HepG2 (cell line): ENCODE measurements around the gene SMIM9. TPM values are rescaled to one million over a fixed set of nuclear protein-coding genes. Genes with fewer than 3 reads are reported as not detected.

Experiments
- ATAC-seq: fragments of 200-7000 bp; cut with Tn5 transposase; 3 replicates; pipeline ENCODE4 v1.9.1; 2020; ENCODE audit warnings: mild to moderate bottlenecking, moderate library complexity
- BruUV-seq: library from RNA; stranded (reverse); fragments of 400-500 nt; replicated peaks from 2 replicates; lab custom pipeline; 2021; lab: Mats Ljungman, UMichigan
- CTCF ChIA-PET: fragments of 300-600 bp; formaldehyde crosslinking; extraction: SDS; loops from one replicate; lab custom pipeline; 2021; ENCODE audit warnings: low total read pairs, inconsistent platforms, low intra/inter-chr PET ratio; lab: Yijun Ruan, JAX
- POLR2A ChIA-PET: fragments of 350-600 bp; sonication (Branson Sonifier 250); formaldehyde crosslinking; loops from one replicate; lab custom pipeline; 2020; ENCODE audit warnings: antibody characterized with exemption, inconsistent platforms; lab: Yijun Ruan, JAX
- DNase-seq: peaks from one replicate; pipeline ENCODE4 v3.0.0-alpha.2; 2015; ENCODE audit warnings: low spot score
- FAIRE-seq: peaks from 3 replicates; lab custom pipeline; 2011; peaks lifted over from hg19 to GRCh38; lab: Jason Lieb, UNC
- H2AFZ ChIP-seq: one replicate; pipeline ENCODE4 v1.6.1; 2011; ENCODE audit warnings: low read length, inconsistent platforms
- H3K27ac ChIP-seq: fragments of 300-600 bp; 3 replicates; pipeline ENCODE4 v1.8.0; 2011; ENCODE audit warnings: mixed run types, mild to moderate bottlenecking, mixed read lengths, low read length, inconsistent platforms; ENCODE audit not compliant: insufficient read depth; ENCODE audit errors: extremely low read length
- H3K27me3 ChIP-seq, 2 experiments: fragments of 200-600 bp in 1 of 2; 2 replicates in 1 of 2; 3 replicates in 1 of 2; pipeline versions ENCODE4 v1.6.0 to v1.8.0; 2011; ENCODE audit warnings: low read length in 2 of 2, mild to moderate bottlenecking in 2 of 2, moderate library complexity in 2 of 2, inconsistent platforms in 1 of 2; ENCODE audit not compliant: insufficient read depth in 2 of 2, control insufficient read depth in 1 of 2
- H3K36me3 ChIP-seq, 2 experiments: fragments of 200-600 bp in 1 of 2; replicated peaks in 1 of 2; 2 replicates in 1 of 2; 3 replicates in 1 of 2; pipeline versions ENCODE4 v1.5.1 to v1.8.0; 2011; ENCODE audit warnings: low read length in 2 of 2, inconsistent platforms in 1 of 2; ENCODE audit not compliant: insufficient read depth in 2 of 2, control insufficient read depth in 1 of 2
- H3K4me1 ChIP-seq: 2 replicates; pipeline ENCODE4 v1.5.1; 2012; ENCODE audit warnings: low read length, inconsistent platforms; ENCODE audit not compliant: insufficient read depth
- H3K4me2 ChIP-seq: 2 replicates; pipeline ENCODE4 v1.6.0; 2011; ENCODE audit warnings: low read depth, low read length, inconsistent platforms
- H3K4me3 ChIP-seq, 3 experiments: fragments of 200-600 bp in 1 of 3; sonication (generic), shearing (Covaris generic) in 1 of 3; replicated peaks in 1 of 3; 2 replicates each; pipeline ENCODE4 v1.5.1; 2011 to 2016; ENCODE audit warnings: low read length in 3 of 3, inconsistent platforms in 2 of 3, low read depth in 2 of 3, mild to moderate bottlenecking in 2 of 3, control low read depth in 1 of 3, mixed read lengths in 1 of 3; ENCODE audit not compliant: insufficient read depth in 1 of 3
- H3K79me2 ChIP-seq: one replicate; pipeline ENCODE4 v1.6.1; 2011; ENCODE audit warnings: low read length, inconsistent platforms; ENCODE audit not compliant: insufficient read depth
- H3K9ac ChIP-seq: 2 replicates; pipeline ENCODE4 v1.6.0; 2011; ENCODE audit warnings: mild to moderate bottlenecking, low read depth, low read length, inconsistent platforms; ENCODE audit not compliant: insufficient read depth
- H3K9me3 ChIP-seq: 2 replicates; pipeline ENCODE4 v1.5.1; 2012; ENCODE audit warnings: mild to moderate bottlenecking, low read length
- H4K20me1 ChIP-seq: 2 replicates; pipeline ENCODE4 v1.6.0; 2011; ENCODE audit warnings: inconsistent platforms, mild to moderate bottlenecking, low read length, moderate library complexity; ENCODE audit not compliant: insufficient read depth
- ARHGAP35 ChIP-seq: sonication (generic); formaldehyde crosslinking; IDR thresholded peaks from 2 replicates; pipeline ENCODE4 v1.9.0; 2022; ENCODE audit warnings: mild to moderate bottlenecking, inconsistent platforms, moderate library complexity, missing genetic modification reagents, borderline replicate concordance
- CHD2 ChIP-seq: IDR thresholded peaks from 2 replicates; pipeline ENCODE4 v1.6.1; 2011; ENCODE audit warnings: low read depth, low read length, improper control_type of control experiment
- MBD4 ChIP-seq: IDR thresholded peaks from 2 replicates; pipeline ENCODE4 v1.6.1; 2012; ENCODE audit warnings: low read length, inconsistent platforms, borderline replicate concordance
- NBN ChIP-seq: fragments of 450-650 bp; conservative IDR thresholded peaks from 2 replicates; pipeline ENCODE4 v1.6.1; 2017
- NONO ChIP-seq, 2 experiments: fragments of 450-650 bp in 1 of 2; sonication (generic) in 1 of 2; formaldehyde crosslinking in 1 of 2; IDR thresholded peaks in 1 of 2; conservative IDR thresholded peaks in 1 of 2; 2 replicates each; pipeline versions ENCODE4 v1.6.1 to v1.8.0; 2017 to 2022; ENCODE audit warnings: mild to moderate bottlenecking in 1 of 2, missing genetic modification reagents in 1 of 2, moderate library complexity in 1 of 2
- RFXANK ChIP-seq: IDR thresholded peaks from 2 replicates; pipeline ENCODE4 v1.6.1; 2016
- RXRB ChIP-seq: IDR thresholded peaks from 2 replicates; pipeline ENCODE4 v1.6.1; 2016; ENCODE audit warnings: borderline replicate concordance, missing genetic modification reagents, missing compliant biosample characterization
- TOE1 ChIP-seq: sonication (generic); formaldehyde crosslinking; IDR thresholded peaks from 2 replicates; pipeline ENCODE4 v1.4.0; 2020; ENCODE audit warnings: mild to moderate bottlenecking, missing genetic modification reagents
- TOPORS ChIP-seq: sonication (generic); formaldehyde crosslinking; IDR thresholded peaks from 2 replicates; pipeline ENCODE4 v1.8.0; 2023; ENCODE audit warnings: mild to moderate bottlenecking, missing genetic modification reagents
- YY1 ChIP-seq: IDR thresholded peaks from 2 replicates; pipeline ENCODE4 v1.6.1; 2011; ENCODE audit warnings: low read length, low read depth, moderate library complexity, mild to moderate bottlenecking; ENCODE audit not compliant: insufficient read depth, insufficient replicate concordance
- ZNF205 ChIP-seq: IDR thresholded peaks from 2 replicates; pipeline ENCODE4 v1.6.1; 2018; ENCODE audit warnings: missing biosample characterization, missing genetic modification reagents
- ZNF335 ChIP-seq: sonication (generic); formaldehyde crosslinking; IDR thresholded peaks from 2 replicates; pipeline ENCODE4 v1.4.0; 2020; ENCODE audit warnings: missing genetic modification reagents
- ZNF432 ChIP-seq: sonication (generic); formaldehyde crosslinking; IDR thresholded peaks from 2 replicates; pipeline ENCODE4 v1.5.0; 2020; ENCODE audit warnings: missing genetic modification reagents, mild to moderate bottlenecking, borderline replicate concordance
- ZNF446 ChIP-seq: sonication (generic); formaldehyde crosslinking; IDR thresholded peaks from 2 replicates; pipeline ENCODE4 v1.5.0; 2020; ENCODE audit warnings: mild to moderate bottlenecking, missing genetic modification reagents
- ZNF484 ChIP-seq: sonication (generic); formaldehyde crosslinking; IDR thresholded peaks from 2 replicates; pipeline ENCODE4 v1.5.1; 2020; ENCODE audit warnings: mild to moderate bottlenecking, low read depth, missing genetic modification reagents, borderline replicate concordance
- ZNF607 ChIP-seq: sonication (generic); formaldehyde crosslinking; IDR thresholded peaks from 2 replicates; pipeline ENCODE4 v1.5.1; 2020; ENCODE audit warnings: missing genetic modification reagents, mild to moderate bottlenecking, borderline replicate concordance
- ZNF749 ChIP-seq: sonication (generic); formaldehyde crosslinking; IDR thresholded peaks from 2 replicates; pipeline ENCODE4 v1.8.0; 2022; ENCODE audit warnings: mild to moderate bottlenecking, missing genetic modification reagents, moderate library complexity, borderline replicate concordance
- ZNF788 ChIP-seq: sonication (generic); formaldehyde crosslinking; IDR thresholded peaks from 2 replicates; pipeline ENCODE4 v1.5.0; 2020; ENCODE audit warnings: mild to moderate bottlenecking, missing genetic modification reagents, borderline replicate concordance
- WGBS: methylation state at CpG from one replicate; pipeline ENCODE4 v1.1.6; 2017; ENCODE audit warnings: low lambda C conversion rate; 5-methylcytosine and 5-hydroxymethylcytosine counted together
- in situ Hi-C: cut with HindIII; loops from 2 replicates; pipeline ENCODE4 v1.10.0; 2017; ENCODE audit warnings: low pct_unique_long_range_greater_than_20kb; ENCODE audit not compliant: extremely low pct_ligation_motif_present
- intact Hi-C: fragments of 100-400 bp; cut with micrococcal nuclease; formaldehyde crosslinking; loops from one replicate; pipeline ENCODE4 v1.10.0; 2022; ENCODE audit not compliant: unreplicated experiment
- polyA plus RNA-seq, 8 experiments: library from polyadenylated mRNA; depleted of rRNA in 3 of 8; stranded (reverse) in 7 of 8; unstranded in 1 of 8; fragments of >200 nt; fragmentation: Illumina TruSeq in 4 of 8; extraction: Trizol in 4 of 8; gene quantifications; 2 replicates each; pipeline versions ENCODE4 v1.2.1 to v1.2.3, GENCODE V29; 2011 to 2016; ENCODE audit warnings: low read depth in 4 of 8, missing spikeins in 1 of 8, mixed read lengths in 1 of 8; ENCODE audit not compliant: insufficient read depth in 1 of 8
- total RNA-seq, 5 experiments: library from RNA; depleted of rRNA; stranded (reverse); fragments of >200 nt; fragmentation: Illumina TruSeq; extraction: Trizol; gene quantifications; 2 replicates each; pipeline ENCODE4 v1.2.3, GENCODE V29; 2016; ENCODE audit warnings: low read depth in 1 of 5
- TF ChIP-seq, protein P1 (sequence below): sonication (generic); formaldehyde crosslinking; IDR thresholded peaks from 2 replicates; pipeline ENCODE4 v1.4.0; 2020; ENCODE audit warnings: missing genetic modification reagents

The SMIM9 gene
- total and polyA plus RNA-seq, 2 of the 13 experiments (the other 11 are each of a cell fraction or from before 2014, with no cell fraction given): not detected

DNA sequence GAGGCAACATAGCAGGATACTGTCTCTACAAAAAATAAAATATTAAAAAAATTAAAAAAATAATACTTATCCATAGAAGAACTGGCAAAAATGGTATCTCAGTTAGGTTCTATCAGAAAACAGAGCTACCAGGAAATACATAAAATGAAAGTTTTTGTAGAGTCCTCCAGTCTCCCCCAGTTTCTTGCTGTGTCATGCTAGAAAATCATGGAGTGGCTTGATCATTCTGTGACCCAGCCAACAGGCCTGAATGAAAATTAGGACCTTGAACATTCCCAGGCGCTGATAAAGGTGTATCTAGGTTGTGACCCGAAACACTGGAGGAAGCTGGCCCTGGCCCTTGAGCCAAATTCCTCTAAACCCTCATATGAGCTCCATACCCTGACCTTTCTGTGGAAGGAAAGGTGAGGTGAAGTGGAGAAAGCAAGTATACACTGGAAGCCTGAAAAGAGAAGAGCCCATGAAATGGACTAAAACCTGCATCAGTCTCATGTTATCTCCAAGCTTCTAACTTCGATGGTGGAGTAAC, 652 bp downstream of the SMIM9 start:
- BruUV-seq: no TSS peak
- no peak overlapping the region for H3K9ac ChIP-seq
- DNase-seq (no peak), ATAC-seq (no peak)
- H2AFZ ChIP-seq: no peak overlapping the region
- POLR2A ChIA-PET: no interaction called here
- H3K36me3 ChIP-seq: no peaks in the 10 kb centered on the region
- intact Hi-C loops: no loop called here
- no peak for TF ChIP-seq YY1
- TF ChIP-seq ZNF484 (CRISPR knock-in tag): no peak
- TF ChIP-seq ZNF432 (CRISPR knock-in tag): no peak
- TF ChIP-seq CHD2: no peak
- no peak for TF ChIP-seq ARHGAP35 (CRISPR knock-in tag)
- no peak for TF ChIP-seq NBN
- TF ChIP-seq ZNF788: no peak
- TF ChIP-seq MBD4: no peak
- TF ChIP-seq, all 625 proteins: peak for 0
- CTCF ChIA-PET: no interaction called here
- H3K79me2 ChIP-seq: no peaks in the 10 kb centered on the region
- H4K20me1 ChIP-seq: no peaks in the 10 kb centered on the region
- H3K9me3 ChIP-seq: no peaks in the 10 kb centered on the region
- no peak overlapping the region for H3K27ac ChIP-seq
- in situ Hi-C loops: loop anchor here (25.0 kb wide), 1 partner anchor 247 kb away; the partner anchor contains the start of gene CTAG1A
- WGBS: 71% methylated on average over 1 of the region's 3 CpGs
- H3K27me3 ChIP-seq: no peaks in the 10 kb centered on the region
- FAIRE-seq: no peak
- H3K4me2 ChIP-seq: no peak overlapping the region
- no peak overlapping the region for H3K4me3 ChIP-seq
- H3K4me1 ChIP-seq: no peaks in the 10 kb centered on the region

DNA sequence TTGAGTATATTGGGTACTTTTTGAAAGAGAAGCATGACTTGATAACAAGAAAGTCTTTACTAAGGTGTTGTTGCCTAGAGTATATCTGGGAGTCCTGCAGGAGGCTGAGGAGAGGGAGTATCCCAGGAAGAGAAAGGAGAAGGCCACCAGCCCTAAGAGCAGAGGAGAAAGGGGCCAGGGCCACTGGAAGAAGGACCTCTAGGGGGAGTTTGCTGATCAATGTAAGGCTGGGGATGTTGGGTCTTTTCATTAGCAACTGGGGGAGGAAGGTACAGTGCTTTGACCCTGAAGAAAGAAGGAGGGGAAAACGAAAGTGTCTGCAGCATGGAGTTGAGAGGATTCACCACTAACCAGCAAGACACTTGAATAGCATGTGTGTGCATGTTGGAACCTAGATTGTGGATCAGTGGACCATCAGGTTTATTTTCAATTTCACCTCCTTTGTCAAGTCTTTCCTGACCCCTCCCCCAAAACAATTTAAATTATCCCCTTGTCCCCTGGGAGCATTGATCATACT, 4.5 kb downstream of the SMIM9 start:
- no peak overlapping the region for H3K27ac ChIP-seq
- no peak overlapping the region for H2AFZ ChIP-seq
- H3K4me2 ChIP-seq: no peak overlapping the region
- no peak overlapping the region for H3K4me3 ChIP-seq
- no peaks in the 10 kb centered on the region for H3K27me3 ChIP-seq
- intact Hi-C loops: no loop called here
- FAIRE-seq: no peak
- in situ Hi-C loops: loop anchor here (25.0 kb wide), 1 partner anchor 243 kb away; the partner anchor contains the start of gene CTAG1A
- WGBS: 0% methylated on average over 1 of the region's 1 CpG
- ATAC-seq: no peak
- no peaks in the 10 kb centered on the region for H3K36me3 ChIP-seq
- H4K20me1 ChIP-seq: no peaks in the 10 kb centered on the region
- DNase-seq: no peak
- no peaks in the 10 kb centered on the region for H3K9me3 ChIP-seq
- CTCF ChIA-PET: no interaction called here
- H3K9ac ChIP-seq: no peak overlapping the region
- POLR2A ChIA-PET: no interaction called here
- no peaks in the 10 kb centered on the region for H3K4me1 ChIP-seq
- no peaks in the 10 kb centered on the region for H3K79me2 ChIP-seq
- BruUV-seq: no TSS peak
- no peak for TF ChIP-seq ZNF205 (CRISPR knock-in tag)
- TF ChIP-seq RFXANK: no peak
- TF ChIP-seq ZNF446: no peak
- TF ChIP-seq TOE1 (CRISPR knock-in tag): no peak
- TF ChIP-seq ZNF749 (CRISPR knock-in tag): no peak
- no peak for TF ChIP-seq RXRB (CRISPR knock-in tag)
- TF ChIP-seq TOPORS: no peak
- no peak for TF ChIP-seq ZNF335 (CRISPR knock-in tag)
- TF ChIP-seq NONO (IDR thresholded peaks at IDR 0.05): no peak
- no peak for TF ChIP-seq NONO (CRISPR knock-in tag; conservative IDR thresholded peaks at IDR 0.05)
- TF ChIP-seq ZNF607 (CRISPR knock-in tag): no peak
- TF ChIP-seq, protein P1, sequence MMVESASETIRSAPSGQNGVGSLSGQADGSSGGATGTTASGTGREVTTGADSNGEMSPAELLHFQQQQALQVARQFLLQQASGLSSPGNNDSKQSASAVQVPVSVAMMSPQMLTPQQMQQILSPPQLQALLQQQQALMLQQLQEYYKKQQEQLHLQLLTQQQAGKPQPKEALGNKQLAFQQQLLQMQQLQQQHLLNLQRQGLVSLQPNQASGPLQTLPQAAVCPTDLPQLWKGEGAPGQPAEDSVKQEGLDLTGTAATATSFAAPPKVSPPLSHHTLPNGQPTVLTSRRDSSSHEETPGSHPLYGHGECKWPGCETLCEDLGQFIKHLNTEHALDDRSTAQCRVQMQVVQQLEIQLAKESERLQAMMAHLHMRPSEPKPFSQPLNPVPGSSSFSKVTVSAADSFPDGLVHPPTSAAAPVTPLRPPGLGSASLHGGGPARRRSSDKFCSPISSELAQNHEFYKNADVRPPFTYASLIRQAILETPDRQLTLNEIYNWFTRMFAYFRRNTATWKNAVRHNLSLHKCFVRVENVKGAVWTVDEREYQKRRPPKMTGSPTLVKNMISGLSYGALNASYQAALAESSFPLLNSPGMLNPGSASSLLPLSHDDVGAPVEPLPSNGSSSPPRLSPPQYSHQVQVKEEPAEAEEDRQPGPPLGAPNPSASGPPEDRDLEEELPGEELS (CRISPR knock-in tag): no peak
